GM12878 (cell line): Measurements from ENCODE around the gene VTN. TPM values are rescaled to one million over a fixed set of nuclear protein-coding genes. Genes with fewer than 3 reads are reported as not detected.

Experiments
- ATAC-seq: fragments of 200-7000 bp; cut with Tn5 transposase; 3 replicates; pipeline ENCODE4 v1.9.1; 2020; ENCODE audit warnings: mild to moderate bottlenecking, moderate library complexity
- BruUV-seq: library from RNA; stranded (reverse); fragments of 400-500 nt; replicated peaks from 2 replicates; lab custom pipeline; 2021; lab: Mats Ljungman, UMichigan
- CTCF ChIA-PET: fragments of 300-600 bp; sonication (Branson Sonifier 250); formaldehyde crosslinking; extraction: SDS; loops from one replicate; lab custom pipeline; 2021; ENCODE audit warnings: inconsistent platforms; lab: Yijun Ruan, JAX
- POLR2A ChIA-PET: fragments of 350-600 bp; formaldehyde crosslinking; extraction: SDS; loops from one replicate; lab custom pipeline; 2021; ENCODE audit warnings: inconsistent platforms; lab: Charles Lee
- RAD21 ChIA-PET: fragments of 300-600 bp; sonication (Branson Sonifier 250); formaldehyde crosslinking; loops from one replicate; lab custom pipeline; 2023; ENCODE audit warnings: antibody characterized with exemption; ENCODE audit not compliant: unreplicated experiment; lab: Charles Lee
- SMC1A ChIA-PET: fragments of 300-600 bp; sonication (Branson Sonifier 250); formaldehyde crosslinking; loops from one replicate; lab custom pipeline; 2023; ENCODE audit not compliant: unreplicated experiment, uncharacterized antibody; lab: Charles Lee
- DNase-seq: peaks from one replicate; pipeline ENCODE4 v3.0.0-alpha.2; 2011; ENCODE audit warnings: low read depth, low spot score
- FAIRE-seq: peaks from 3 replicates; lab custom pipeline; 2011; peaks lifted over from hg19 to GRCh38; lab: Jason Lieb, UNC
- H2AFZ ChIP-seq: 2 replicates; pipeline ENCODE4 v1.6.0; 2011; ENCODE audit warnings: low read depth, low read length, control low read depth; ENCODE audit not compliant: control insufficient read depth
- H3K27ac ChIP-seq: 2 replicates; pipeline ENCODE4 v1.5.1; 2011; ENCODE audit warnings: control low read depth; ENCODE audit not compliant: control insufficient read depth, insufficient read depth
- H3K27me3 ChIP-seq, 2 experiments: replicated peaks in 1 of 2; 2 replicates each; pipeline versions ENCODE4 v1.6.0 to v1.6.1; 2011; ENCODE audit warnings: low read length in 1 of 2; ENCODE audit not compliant: control insufficient read depth in 2 of 2, insufficient read depth in 2 of 2
- H3K36me3 ChIP-seq, 2 experiments: 2 replicates each; pipeline ENCODE4 v1.5.1; 2011; ENCODE audit warnings: low read length in 1 of 2; ENCODE audit not compliant: control insufficient read depth in 2 of 2, insufficient read depth in 2 of 2
- H3K4me1 ChIP-seq: 2 replicates; pipeline ENCODE4 v1.6.1; 2011; ENCODE audit warnings: mild to moderate bottlenecking, low read length, moderate library complexity, mixed read lengths; ENCODE audit not compliant: control insufficient read depth, insufficient read depth
- H3K4me2 ChIP-seq: 2 replicates; pipeline ENCODE4 v1.6.0; 2011; ENCODE audit warnings: control low read depth; ENCODE audit not compliant: control insufficient read depth, insufficient read depth
- H3K4me3 ChIP-seq: fragments of 200-600 bp; sonication (generic); 2 replicates; pipeline ENCODE4 v1.5.1; 2016
- H3K79me2 ChIP-seq: 2 replicates; pipeline ENCODE4 v1.6.0; 2011; ENCODE audit warnings: low read length; ENCODE audit not compliant: control insufficient read depth, insufficient read depth
- H3K9ac ChIP-seq: 2 replicates; pipeline ENCODE4 v1.8.0; 2011; ENCODE audit warnings: low read length, control low read depth, mixed read lengths; ENCODE audit not compliant: control insufficient read depth, insufficient read depth
- H3K9me3 ChIP-seq: replicated peaks from 3 replicates; pipeline ENCODE4 v1.5.1; 2011; ENCODE audit warnings: mild to moderate bottlenecking, low read length; ENCODE audit not compliant: control insufficient read depth, insufficient read depth
- H4K20me1 ChIP-seq: 2 replicates; pipeline ENCODE4 v1.6.0; 2011; ENCODE audit not compliant: control insufficient read depth, insufficient read depth
- CEBPB ChIP-seq, 2 experiments: fragments of 150-350 bp in 1 of 2; IDR thresholded peaks; 2 replicates each; pipeline ENCODE4 v1.6.1; 2012 to 2014; ENCODE audit warnings: low read depth in 2 of 2, low read length in 2 of 2, borderline replicate concordance in 1 of 2, inconsistent platforms in 1 of 2
- CHD4 ChIP-seq: fragments of 200-600 bp; sonication (generic); IDR thresholded peaks from 2 replicates; pipeline ENCODE4 v1.6.1; 2016; ENCODE audit warnings: mild to moderate bottlenecking
- CREB1 ChIP-seq: IDR thresholded peaks from 2 replicates; pipeline ENCODE4 v1.6.1; 2012; ENCODE audit warnings: low read depth, mild to moderate bottlenecking, inconsistent platforms
- FOXK2 ChIP-seq: fragments of 450-650 bp; IDR thresholded peaks from 2 replicates; pipeline ENCODE4 v1.6.1; 2017; ENCODE audit warnings: mild to moderate bottlenecking, moderate library complexity
- HDGF ChIP-seq: fragments of 450-650 bp; IDR thresholded peaks from 2 replicates; pipeline ENCODE4 v1.6.1; 2016; ENCODE audit warnings: antibody characterized with exemption
- JUNB ChIP-seq: IDR thresholded peaks from 2 replicates; pipeline ENCODE4 v1.6.1; 2016; ENCODE audit warnings: antibody characterized with exemption, mild to moderate bottlenecking
- MTA2 ChIP-seq: fragments of 450-650 bp; IDR thresholded peaks from 2 replicates; pipeline ENCODE4 v1.6.1; 2016; ENCODE audit warnings: low read depth, mild to moderate bottlenecking, moderate library complexity
- RAD51 ChIP-seq: fragments of 450-650 bp; IDR thresholded peaks from 2 replicates; pipeline ENCODE4 v1.6.1; 2016; ENCODE audit warnings: moderate library complexity, mild to moderate bottlenecking, inconsistent platforms
- SRF ChIP-seq, 2 experiments: IDR thresholded peaks; 2 replicates each; pipeline ENCODE4 v1.6.1; 2011; ENCODE audit warnings: low read depth in 2 of 2, low read length in 2 of 2, mild to moderate bottlenecking in 1 of 2, moderate library complexity in 1 of 2
- STAT1 ChIP-seq: fragments of 450-650 bp; conservative IDR thresholded peaks from 2 replicates; pipeline ENCODE4 v1.6.1; 2014; ENCODE audit warnings: antibody characterized with exemption, mild to moderate bottlenecking
- SUPT20H ChIP-seq: IDR thresholded peaks from 2 replicates; pipeline ENCODE4 v1.6.1; 2011; ENCODE audit warnings: low read depth, mild to moderate bottlenecking, low read length, moderate library complexity, borderline replicate concordance; ENCODE audit not compliant: control insufficient read depth
- WGBS: methylation state at CpG from one replicate; pipeline ENCODE4 v1.1.6; 2016; ENCODE audit warnings: low lambda C conversion rate; ENCODE audit not compliant: insufficient replicate concordance, insufficient coverage; ENCODE audit errors: missing lambda C conversion rate; 5-methylcytosine and 5-hydroxymethylcytosine counted together
- in situ Hi-C: fragments of 300-500 bp; cut with MboI; formaldehyde crosslinking; loops from 9 replicates; pipeline ENCODE4 v1.14.3; 2018; ENCODE audit warnings: mixed read lengths
- intact Hi-C: fragments of 100-400 bp; cut with micrococcal nuclease; formaldehyde crosslinking; loops from one replicate; pipeline ENCODE4 v1.14.2; 2022; ENCODE audit not compliant: unreplicated experiment
- polyA plus RNA-seq, 11 experiments: library from polyadenylated mRNA; depleted of rRNA in 4 of 11; unstranded in 6 of 11; stranded (reverse) in 5 of 11; fragments of >200 nt; fragmentation: Nextera tagmentation in 4 of 11; fragmentation: Illumina TruSeq in 1 of 11; extraction: Ambion mirVana in 4 of 11; extraction: Trizol in 1 of 11; gene quantifications; 1 replicate in 1 of 11; 2 replicates in 10 of 11; pipeline versions ENCODE4 v1.2.1 to v1.2.3, GENCODE V29; 2011 to 2016; ENCODE audit warnings: inconsistent platforms in 2 of 11, missing spikeins in 2 of 11, low read depth in 1 of 11
- total RNA-seq, 4 experiments: library from RNA; depleted of rRNA in 3 of 4; stranded (reverse); fragments of >200 nt in 3 of 4; fragmentation: Illumina TruSeq in 1 of 4; extraction: Trizol in 1 of 4; gene quantifications; 2 replicates each; pipeline versions ENCODE4 v1.2.1 to v1.2.3, GENCODE V29; 2013 to 2021
- TF ChIP-seq, protein P1 (sequence below): fragments of 450-650 bp; conservative IDR thresholded peaks from 2 replicates; pipeline ENCODE4 v1.6.1; 2017; ENCODE audit warnings: mild to moderate bottlenecking, moderate library complexity
- TF ChIP-seq, protein P2 (sequence below): fragments of 450-650 bp; formaldehyde crosslinking; IDR thresholded peaks from 2 replicates; pipeline ENCODE4 v1.5.0; 2022; ENCODE audit warnings: mild to moderate bottlenecking, missing genetic modification characterization
- TF ChIP-seq, protein P3 (sequence below): IDR thresholded peaks from 2 replicates; pipeline ENCODE4 v1.6.1; 2011; ENCODE audit warnings: borderline replicate concordance, low read depth, mild to moderate bottlenecking, moderate library complexity, low read length; ENCODE audit not compliant: insufficient read depth, poor library complexity, severe bottlenecking

Gene VTN
- total and polyA plus RNA-seq, 10 of the 15 experiments (the other 5 are each of a cell fraction or from before 2014, with no cell fraction given), result 0.04 to 1.3 (median 0.13) TPM; not detected in 5

DNA sequence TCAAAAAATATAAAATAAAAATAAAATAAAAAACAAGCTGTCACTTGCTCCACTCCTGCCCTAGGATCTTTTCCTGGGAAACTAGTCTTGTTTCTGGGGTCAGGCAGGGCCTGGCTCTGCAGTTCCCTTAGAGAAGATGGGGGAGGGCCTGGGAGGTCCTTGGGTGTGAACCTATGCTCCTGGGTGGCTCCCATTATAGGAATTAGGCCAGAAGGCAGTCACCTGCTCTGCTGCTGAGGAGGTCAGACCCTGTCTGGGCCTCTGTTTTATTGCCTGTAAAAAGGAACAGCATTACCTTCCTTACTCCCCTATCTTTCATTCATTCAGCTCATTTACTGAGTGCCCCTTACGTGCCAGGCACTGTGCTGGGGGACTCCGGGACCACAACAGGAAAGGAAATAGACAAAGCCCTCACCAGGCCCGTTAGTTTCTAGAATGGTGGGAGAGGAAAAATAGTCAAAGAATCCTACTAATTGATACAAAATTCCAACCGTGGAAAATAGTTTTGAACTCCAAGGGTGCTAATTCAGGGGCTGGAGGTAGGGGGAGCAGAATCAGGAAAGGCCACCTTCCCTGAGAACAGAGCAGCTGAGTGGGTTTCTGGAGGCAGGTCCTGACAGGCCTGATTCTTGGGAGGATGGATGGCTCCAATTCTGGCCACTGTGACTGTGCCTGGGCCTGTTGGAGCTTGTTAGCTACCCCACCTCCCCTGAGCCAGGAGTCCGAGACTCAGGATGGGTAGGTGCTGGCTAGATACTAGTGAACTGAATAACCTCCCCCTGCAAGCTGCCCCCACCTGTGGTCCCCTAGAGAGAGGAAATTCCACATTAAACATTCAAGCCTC is 37.2 kb upstream of the VTN start:
- H3K79me2 ChIP-seq, result no peaks in the 10 kb centered on the region
- H3K36me3 ChIP-seq, result no peaks in the 10 kb centered on the region
- H4K20me1 ChIP-seq, result no peaks in the 10 kb centered on the region
- ATAC-seq, result no peak
- no peak overlapping the region for H3K4me3 ChIP-seq
- in situ Hi-C loops (no loop called here), intact Hi-C loops (no loop called here)
- SMC1A ChIA-PET, result interaction anchor here (1.2 kb wide), 1 partner anchor 25 kb away, joined by 3 read pairs; no protein-coding TSS in a partner anchor
- H2AFZ ChIP-seq, result no peak overlapping the region
- no peak overlapping the region for H3K9ac ChIP-seq
- H3K4me1 ChIP-seq, result peaks cover 3% of the 10 kb centered on the region; the same call in 1 of the 2 replicates
- RAD21 ChIA-PET, result no interaction called here
- no peak overlapping the region for H3K27ac ChIP-seq
- DNase-seq, result no peak
- POLR2A ChIA-PET, result interaction anchor here (0.8 kb wide), 1 partner anchor 72 kb away, joined by 3 read pairs; the partner anchor contains the start of genes IFT20 and TNFAIP1
- WGBS, result 92% methylated on average over 5 of the region's 5 CpGs
- H3K4me2 ChIP-seq, result no peak overlapping the region
- H3K27me3 ChIP-seq, result no peaks in the 10 kb centered on the region
- BruUV-seq, result no TSS peak
- TF ChIP-seq JUNB (no peak), CREB1 (no peak), SUPT20H (no peak), CHD4 (no peak), SRF (IDR thresholded peaks at IDR 0.05; ENCODE audit: low read depth in 2 of 2, low read length in 2 of 2) (no peak), MTA2 (no peak), RAD51 (no peak), FOXK2 (no peak), STAT1 (no peak), HDGF (no peak), CEBPB (IDR thresholded peaks at IDR 0.05; ENCODE audit: borderline replicate concordance in 1 of 2, low read depth in 2 of 2, low read length in 2 of 2) (no peak)
- TF ChIP-seq, protein P1, sequence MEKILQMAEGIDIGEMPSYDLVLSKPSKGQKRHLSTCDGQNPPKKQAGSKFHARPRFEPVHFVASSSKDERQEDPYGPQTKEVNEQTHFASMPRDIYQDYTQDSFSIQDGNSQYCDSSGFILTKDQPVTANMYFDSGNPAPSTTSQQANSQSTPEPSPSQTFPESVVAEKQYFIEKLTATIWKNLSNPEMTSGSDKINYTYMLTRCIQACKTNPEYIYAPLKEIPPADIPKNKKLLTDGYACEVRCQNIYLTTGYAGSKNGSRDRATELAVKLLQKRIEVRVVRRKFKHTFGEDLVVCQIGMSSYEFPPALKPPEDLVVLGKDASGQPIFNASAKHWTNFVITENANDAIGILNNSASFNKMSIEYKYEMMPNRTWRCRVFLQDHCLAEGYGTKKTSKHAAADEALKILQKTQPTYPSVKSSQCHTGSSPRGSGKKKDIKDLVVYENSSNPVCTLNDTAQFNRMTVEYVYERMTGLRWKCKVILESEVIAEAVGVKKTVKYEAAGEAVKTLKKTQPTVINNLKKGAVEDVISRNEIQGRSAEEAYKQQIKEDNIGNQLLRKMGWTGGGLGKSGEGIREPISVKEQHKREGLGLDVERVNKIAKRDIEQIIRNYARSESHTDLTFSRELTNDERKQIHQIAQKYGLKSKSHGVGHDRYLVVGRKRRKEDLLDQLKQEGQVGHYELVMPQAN, result no peak
- TF ChIP-seq, protein P2, sequence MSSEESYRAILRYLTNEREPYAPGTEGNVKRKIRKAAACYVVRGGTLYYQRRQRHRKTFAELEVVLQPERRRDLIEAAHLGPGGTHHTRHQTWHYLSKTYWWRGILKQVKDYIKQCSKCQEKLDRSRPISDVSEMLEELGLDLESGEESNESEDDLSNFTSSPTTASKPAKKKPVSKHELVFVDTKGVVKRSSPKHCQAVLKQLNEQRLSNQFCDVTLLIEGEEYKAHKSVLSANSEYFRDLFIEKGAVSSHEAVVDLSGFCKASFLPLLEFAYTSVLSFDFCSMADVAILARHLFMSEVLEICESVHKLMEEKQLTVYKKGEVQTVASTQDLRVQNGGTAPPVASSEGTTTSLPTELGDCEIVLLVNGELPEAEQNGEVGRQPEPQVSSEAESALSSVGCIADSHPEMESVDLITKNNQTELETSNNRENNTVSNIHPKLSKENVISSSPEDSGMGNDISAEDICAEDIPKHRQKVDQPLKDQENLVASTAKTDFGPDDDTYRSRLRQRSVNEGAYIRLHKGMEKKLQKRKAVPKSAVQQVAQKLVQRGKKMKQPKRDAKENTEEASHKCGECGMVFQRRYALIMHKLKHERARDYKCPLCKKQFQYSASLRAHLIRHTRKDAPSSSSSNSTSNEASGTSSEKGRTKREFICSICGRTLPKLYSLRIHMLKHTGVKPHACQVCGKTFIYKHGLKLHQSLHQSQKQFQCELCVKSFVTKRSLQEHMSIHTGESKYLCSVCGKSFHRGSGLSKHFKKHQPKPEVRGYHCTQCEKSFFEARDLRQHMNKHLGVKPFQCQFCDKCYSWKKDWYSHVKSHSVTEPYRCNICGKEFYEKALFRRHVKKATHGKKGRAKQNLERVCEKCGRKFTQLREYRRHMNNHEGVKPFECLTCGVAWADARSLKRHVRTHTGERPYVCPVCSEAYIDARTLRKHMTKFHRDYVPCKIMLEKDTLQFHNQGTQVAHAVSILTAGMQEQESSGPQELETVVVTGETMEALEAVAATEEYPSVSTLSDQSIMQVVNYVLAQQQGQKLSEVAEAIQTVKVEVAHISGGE (CRISPR knock-in tag), result no peak
- TF ChIP-seq, protein P3, sequence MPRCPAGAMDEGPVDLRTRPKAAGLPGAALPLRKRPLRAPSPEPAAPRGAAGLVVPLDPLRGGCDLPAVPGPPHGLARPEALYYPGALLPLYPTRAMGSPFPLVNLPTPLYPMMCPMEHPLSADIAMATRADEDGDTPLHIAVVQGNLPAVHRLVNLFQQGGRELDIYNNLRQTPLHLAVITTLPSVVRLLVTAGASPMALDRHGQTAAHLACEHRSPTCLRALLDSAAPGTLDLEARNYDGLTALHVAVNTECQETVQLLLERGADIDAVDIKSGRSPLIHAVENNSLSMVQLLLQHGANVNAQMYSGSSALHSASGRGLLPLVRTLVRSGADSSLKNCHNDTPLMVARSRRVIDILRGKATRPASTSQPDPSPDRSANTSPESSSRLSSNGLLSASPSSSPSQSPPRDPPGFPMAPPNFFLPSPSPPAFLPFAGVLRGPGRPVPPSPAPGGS, result no peak
- no peaks in the 10 kb centered on the region for H3K9me3 ChIP-seq
- no peak for FAIRE-seq
- CTCF ChIA-PET, result interaction anchor here (0.8 to 4.0 kb wide), 4 partner anchors 9 to 134 kb away, joined by 3 to 19 read pairs (median 4); no protein-coding TSS in a partner anchor
